Cardiac fibroblast (primary cell): ENCODE measurements around the gene KLF9.

ENCODE experiments used
- DNase-seq, 2 donors: peaks; one replicate each; pipeline versions ENCODE4 v3.0.0 to v3.0.0-alpha.2; 2010; ENCODE audit warnings: low read depth in 2 of 2
- H3K4me3 ChIP-seq, 2 donors: replicated peaks in 1 of 2; 1 replicate in 1 of 2; 2 replicates in 1 of 2; pipeline ENCODE4 v1.5.1; 2011; ENCODE audit warnings: low read depth in 2 of 2, low read length in 2 of 2, mild to moderate bottlenecking in 2 of 2, moderate library complexity in 1 of 2
- CTCF ChIP-seq: IDR thresholded peaks from one replicate; pipeline ENCODE4 v1.5.1; 2011; ENCODE audit warnings: low read depth, mild to moderate bottlenecking, low read length, inconsistent platforms

KLF9 gene

DNA sequence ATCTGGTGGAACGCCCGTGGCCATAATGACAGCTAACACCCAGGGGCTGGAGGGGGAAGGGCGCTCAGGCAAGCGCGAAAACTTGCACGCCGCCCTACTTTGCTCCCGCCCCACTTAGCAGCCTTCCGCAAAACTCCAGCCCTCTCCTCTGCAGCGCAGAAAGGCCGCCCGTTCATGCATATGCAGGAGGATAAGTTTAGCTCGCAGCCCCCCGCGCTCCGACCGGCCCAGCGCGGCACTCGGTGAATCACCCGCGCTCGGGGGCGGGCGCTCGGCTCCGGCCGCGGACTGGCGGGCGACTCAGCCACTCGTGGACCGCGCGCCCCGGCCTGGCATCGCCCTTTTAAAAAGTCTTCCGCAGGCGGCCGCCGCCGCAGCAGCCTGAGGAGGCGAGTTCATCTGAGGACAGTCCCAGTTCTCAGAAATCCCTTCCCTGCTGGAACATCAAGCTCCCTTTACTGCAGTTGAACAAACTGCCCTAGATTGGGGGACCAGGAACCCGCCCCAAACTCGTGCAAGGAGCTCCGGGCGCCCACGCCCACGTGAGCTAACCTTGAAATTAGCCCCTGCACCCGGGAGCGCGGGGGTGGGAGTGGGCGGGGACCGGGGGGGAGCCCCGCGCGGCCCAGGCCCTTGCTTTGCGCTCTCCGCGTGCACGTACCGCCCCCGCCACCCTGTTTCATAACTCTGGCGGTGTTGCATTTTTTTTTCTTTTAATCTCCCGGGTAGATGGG is 4.5 kb upstream of the KLF9 start:
- peak overlapping the region; percentile 30 to 49 for H3K4me3 ChIP-seq
- DNase-seq: peak; percentile 99 to 100
- TF ChIP-seq CTCF: no peak

- TF ChIP-seq CTCF: no peak
- DNase-seq: no peak
- no peak overlapping the region for H3K4me3 ChIP-seq
Measured at GRCh38 chr9:70415476-70415875, 1.0 kb upstream of the KLF9 start.

- DNase-seq: no peak
- peak overlapping the region; percentile 88 to 99 for H3K4me3 ChIP-seq
- TF ChIP-seq CTCF: no peak
Measured at GRCh38 chr9:70415041-70415440, 584 bp upstream of the KLF9 start.

DNA sequence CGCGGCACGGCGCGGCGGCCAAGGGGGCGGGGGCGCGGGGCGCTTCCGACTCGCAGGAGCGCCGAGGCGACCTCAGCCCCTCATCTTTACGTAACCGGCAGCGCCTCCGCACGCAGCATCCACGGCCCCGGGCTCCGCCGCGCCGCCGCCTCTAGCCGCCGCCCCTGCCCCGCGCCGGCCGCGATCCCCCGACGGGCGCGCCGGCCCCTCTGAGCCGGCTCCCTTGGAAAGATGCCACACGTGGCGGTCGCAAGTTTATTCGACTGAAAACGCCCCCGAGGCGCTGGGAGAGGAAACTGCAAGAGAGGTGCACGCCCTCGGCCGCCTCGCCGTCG is 1.0 kb downstream of the KLF9 start:
- DNase-seq: no peak
- TF ChIP-seq CTCF: no peak
- H3K4me3 ChIP-seq: peak overlapping the region; percentile 88 to 99

DNA sequence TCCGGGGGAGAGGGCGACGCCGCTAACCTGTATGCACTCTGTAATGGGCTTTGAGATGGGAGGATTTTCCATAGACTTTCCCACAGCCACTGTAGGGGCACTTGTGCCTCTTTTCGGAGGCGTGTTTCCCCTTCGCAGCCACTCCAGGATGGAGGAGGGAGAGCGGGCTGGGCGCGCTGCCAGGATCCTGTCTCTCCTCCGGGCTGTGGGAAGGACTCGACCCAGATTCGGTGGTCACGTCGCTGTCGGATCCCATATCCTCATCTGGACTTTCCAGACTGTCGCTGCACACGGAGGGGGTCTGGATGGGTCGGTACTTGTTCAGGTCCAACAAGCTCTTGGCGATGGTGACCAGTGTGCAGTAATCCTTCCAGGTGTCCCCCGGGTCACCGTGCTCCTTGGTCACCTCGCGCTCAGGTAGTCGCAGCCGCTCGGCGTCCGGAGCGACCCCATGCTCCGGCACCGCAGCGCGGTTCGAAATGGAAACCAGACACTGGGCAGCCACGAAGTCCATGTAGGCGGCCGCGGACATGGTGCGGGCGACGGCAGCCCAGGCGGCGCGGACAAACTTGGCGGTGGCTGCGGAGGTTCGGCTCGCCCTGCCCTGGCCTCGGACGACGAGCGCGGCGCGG is 1.5 kb downstream of the KLF9 start:
- TF ChIP-seq CTCF: no peak
- H3K4me3 ChIP-seq: peak overlapping the region; percentile 88 to 99
- peak; percentile 85 to 93 for DNase-seq

GRCh38 chr9:70411930-70412831 is 2.3 kb downstream of the KLF9 start:
- TF ChIP-seq CTCF: no peak
- peak overlapping the region; percentile 88 to 99 for H3K4me3 ChIP-seq
- peak; percentile 94 to 97 for DNase-seq
